H7 (cell line): Measurements from ENCODE around the gene GALNT9. TPM values are rescaled to one million over a fixed set of nuclear protein-coding genes. Genes with fewer than 3 reads are reported as not detected.
A peak's percentile ranks its signal among the peaks of the same experiment; 100 is the strongest.

Experiments used
- DNase-seq: peaks from one replicate; pipeline ENCODE4 v3.0.0; 2012
- H3K27me3 ChIP-seq: 2 replicates; pipeline ENCODE4 v1.6.0; 2011; ENCODE audit warnings: mild to moderate bottlenecking, low read length; ENCODE audit not compliant: control insufficient read depth, insufficient read depth
- H3K36me3 ChIP-seq: replicated peaks from 2 replicates; pipeline ENCODE4 v1.5.1; 2011; ENCODE audit warnings: low read length; ENCODE audit not compliant: control insufficient read depth, insufficient read depth
- H3K4me3 ChIP-seq: 2 replicates; pipeline ENCODE4 v1.5.1; 2011; ENCODE audit warnings: low read depth, mild to moderate bottlenecking, control low read depth, low read length, moderate library complexity; ENCODE audit not compliant: insufficient read depth
- total RNA-seq: library from RNA; depleted of rRNA; stranded (reverse); fragments of >200 nt; shearing (Covaris generic); gene quantifications from 2 replicates; pipeline ENCODE4 v1.2.3, GENCODE V29; 2014

The GALNT9 gene
- total RNA-seq, 1 experiment from 2014 or later: 0.45 TPM

- DNase-seq: no peak
- Histone ChIP-seq H3K27me3 (no peaks in the 10 kb centered on the region; the same call in none of the 2 replicates), H3K4me3 (no peak overlapping the region), H3K36me3 (no peaks in the 10 kb centered on the region)
Observed at GRCh38 chr12:132217800-132218526, 111.4 kb downstream of the GALNT9 start.

GRCh38 chr12:132217371-132217770 is 112.0 kb downstream of the GALNT9 start:
- no peak overlapping the region for H3K4me3 ChIP-seq
- H3K27me3 ChIP-seq: no peaks in the 10 kb centered on the region; the same call in none of the 2 replicates
- H3K36me3 ChIP-seq: no peaks in the 10 kb centered on the region
- DNase-seq: no peak

GRCh38 chr12:132216354-132216987 is 112.9 kb downstream of the GALNT9 start:
- Histone ChIP-seq H3K27me3 (no peaks in the 10 kb centered on the region; the same call in none of the 2 replicates), H3K36me3 (no peaks in the 10 kb centered on the region), H3K4me3 (no peak overlapping the region)
- DNase-seq: no peak

- H3K4me3 ChIP-seq: no peak overlapping the region
- H3K36me3 ChIP-seq: no peaks in the 10 kb centered on the region
- no peaks in the 10 kb centered on the region; the same call in none of the 2 replicates for H3K27me3 ChIP-seq
- DNase-seq: no peak
Observed at GRCh38 chr12:132215299-132215989, 113.9 kb downstream of the GALNT9 start.

GRCh38 chr12:132214891-132215290 is 114.5 kb downstream of the GALNT9 start:
- Histone ChIP-seq H3K36me3 (no peaks in the 10 kb centered on the region), H3K27me3 (no peaks in the 10 kb centered on the region; the same call in none of the 2 replicates), H3K4me3 (no peak overlapping the region)
- DNase-seq: peak; percentile 76

- Histone ChIP-seq H3K27me3 (no peaks in the 10 kb centered on the region; the same call in none of the 2 replicates), H3K4me3 (no peak overlapping the region), H3K36me3 (no peaks in the 10 kb centered on the region)
- DNase-seq: no peak
Observed at GRCh38 chr12:132214161-132214476, 115.3 kb downstream of the GALNT9 start.

GRCh38 chr12:132213359-132214160 is 115.8 kb downstream of the GALNT9 start:
- Histone ChIP-seq H3K36me3 (no peaks in the 10 kb centered on the region), H3K4me3 (no peak overlapping the region), H3K27me3 (no peaks in the 10 kb centered on the region; the same call in 1 of the 2 replicates)
- no peak for DNase-seq

- H3K27me3 ChIP-seq: no peaks in the 10 kb centered on the region; the same call in 1 of the 2 replicates
Observed at GRCh38 chr12:132211816-132212215, 117.6 kb downstream of the GALNT9 start.

GRCh38 chr12:132211326-132211725 is 118.1 kb downstream of the GALNT9 start:
- H3K36me3 ChIP-seq: no peaks in the 10 kb centered on the region
- H3K27me3 ChIP-seq: no peaks in the 10 kb centered on the region; the same call in 1 of the 2 replicates

More at GRCh38 chr12:132211816-132212215, 117.6 kb downstream of the GALNT9 start:
- DNase-seq: no peak
- H3K4me3 ChIP-seq: no peak overlapping the region
- H3K36me3 ChIP-seq: no peaks in the 10 kb centered on the region

GRCh38 chr12:132210223-132211055 is 119.0 kb downstream of the GALNT9 start:
- Histone ChIP-seq H3K4me3 (no peak overlapping the region), H3K36me3 (no peaks in the 10 kb centered on the region), H3K27me3 (peaks cover 5% of the 10 kb centered on the region; the same call in 1 of the 2 replicates)
- peak; percentile 71 for DNase-seq

More at GRCh38 chr12:132211326-132211725, 118.1 kb downstream of the GALNT9 start:
- no peak overlapping the region for H3K4me3 ChIP-seq
- DNase-seq: no peak

GRCh38 chr12:132209619-132210222 is 119.7 kb downstream of the GALNT9 start:
- Histone ChIP-seq H3K4me3 (no peak overlapping the region), H3K36me3 (no peaks in the 10 kb centered on the region), H3K27me3 (peaks cover 7% of the 10 kb centered on the region; the same call in 1 of the 2 replicates)
- no peak for DNase-seq

- Histone ChIP-seq H3K36me3 (no peaks in the 10 kb centered on the region), H3K4me3 (no peak overlapping the region), H3K27me3 (peaks cover 7% of the 10 kb centered on the region; the same call in 1 of the 2 replicates)
- peak; percentile 61 for DNase-seq
Observed at GRCh38 chr12:132208153-132208823, 121.1 kb downstream of the GALNT9 start.
